Astrocyte (in vitro differentiated cells and primary cell): ENCODE data around the gene BCAN. TPM values are rescaled to one million over a fixed set of nuclear protein-coding genes. Genes with fewer than 3 reads are reported as not detected.
A peak's percentile ranks its signal among the peaks of the same experiment; 100 is the strongest.

Experiments
- DNase-seq: peaks from one replicate; pipeline ENCODE4 v3.0.0-alpha.2; 2010; ENCODE audit warnings: low read depth
- FAIRE-seq: peaks from 2 replicates; lab custom pipeline; 2011; peaks lifted over from hg19 to GRCh38; lab: Jason Lieb, UNC
- H2AFZ ChIP-seq: 2 replicates; pipeline ENCODE4 v1.6.0; 2012; ENCODE audit warnings: low read depth, low read length, inconsistent platforms
- H3K27ac ChIP-seq: 2 replicates; pipeline ENCODE4 v1.5.1; 2011; ENCODE audit warnings: low read depth, low read length, inconsistent platforms
- H3K27me3 ChIP-seq: 2 replicates; pipeline ENCODE4 v1.6.0; 2011; ENCODE audit warnings: low read length, inconsistent platforms; ENCODE audit not compliant: insufficient read depth
- H3K36me3 ChIP-seq: 2 replicates; pipeline ENCODE4 v1.5.1; 2011; ENCODE audit warnings: low read length, inconsistent platforms; ENCODE audit not compliant: insufficient read depth
- H3K4me1 ChIP-seq: 2 replicates; pipeline ENCODE4 v1.5.1; 2011; ENCODE audit warnings: low read length, inconsistent platforms; ENCODE audit not compliant: insufficient read depth
- H3K4me2 ChIP-seq: 2 replicates; pipeline ENCODE4 v1.6.0; 2012; ENCODE audit warnings: low read length, inconsistent platforms
- H3K4me3 ChIP-seq: 2 replicates; pipeline ENCODE4 v1.5.1; 2011; ENCODE audit warnings: low read depth, mild to moderate bottlenecking, low read length, inconsistent platforms; ENCODE audit not compliant: insufficient read depth
- H3K79me2 ChIP-seq: 2 replicates; pipeline ENCODE4 v1.6.0; 2012; ENCODE audit warnings: mild to moderate bottlenecking, low read length, inconsistent platforms; ENCODE audit not compliant: insufficient read depth
- H3K9ac ChIP-seq: 2 replicates; pipeline ENCODE4 v1.6.0; 2012; ENCODE audit warnings: mild to moderate bottlenecking, low read length, inconsistent platforms
- H3K9me3 ChIP-seq: 2 replicates; pipeline ENCODE4 v1.5.1; 2012; ENCODE audit warnings: low read depth, mild to moderate bottlenecking, low read length, inconsistent platforms; ENCODE audit not compliant: insufficient read depth
- H4K20me1 ChIP-seq: 2 replicates; pipeline ENCODE4 v1.6.0; 2012; ENCODE audit warnings: low read length, inconsistent platforms; ENCODE audit not compliant: insufficient read depth
- H3K27ac Mint-ChIP-seq: one replicate; pipeline ENCODE4 v1.8.0; 2021; ENCODE audit warnings: mild to moderate bottlenecking, mixed read lengths; ENCODE audit not compliant: unreplicated experiment
- H3K27me3 Mint-ChIP-seq: one replicate; pipeline ENCODE4 v1.8.0; 2021; ENCODE audit warnings: low read depth, mixed read lengths; ENCODE audit not compliant: unreplicated experiment
- H3K36me3 Mint-ChIP-seq: one replicate; pipeline ENCODE4 v1.8.0; 2021; ENCODE audit warnings: low read depth, mixed read lengths; ENCODE audit not compliant: unreplicated experiment
- H3K4me1 Mint-ChIP-seq: one replicate; pipeline ENCODE4 v1.8.0; 2021; ENCODE audit warnings: low read depth, mixed read lengths; ENCODE audit not compliant: unreplicated experiment
- H3K4me3 Mint-ChIP-seq: one replicate; pipeline ENCODE4 v1.8.0; 2021; ENCODE audit warnings: mild to moderate bottlenecking, moderate library complexity, mixed read lengths; ENCODE audit not compliant: unreplicated experiment
- H3K9me3 Mint-ChIP-seq: one replicate; pipeline ENCODE4 v1.8.0; 2021; ENCODE audit warnings: mild to moderate bottlenecking, mixed read lengths; ENCODE audit not compliant: unreplicated experiment
- CTCF ChIP-seq: IDR thresholded peaks from 2 replicates; pipeline ENCODE4 v1.5.1; 2011; ENCODE audit warnings: low read depth, mild to moderate bottlenecking, inconsistent platforms, low read length, moderate library complexity; ENCODE audit not compliant: insufficient read depth
- EZH2 ChIP-seq: IDR thresholded peaks from 2 replicates; pipeline ENCODE4 v1.6.1; 2012; ENCODE audit warnings: mild to moderate bottlenecking, low read length, inconsistent platforms; ENCODE audit not compliant: insufficient read depth
- total RNA-seq: library from RNA; stranded (reverse); gene quantifications from 2 replicates; pipeline ENCODE4 v1.2.1, GENCODE V29; 2021

BCAN gene
- total RNA-seq, 1 donor from 2014 or later: 0.41 TPM

DNA sequence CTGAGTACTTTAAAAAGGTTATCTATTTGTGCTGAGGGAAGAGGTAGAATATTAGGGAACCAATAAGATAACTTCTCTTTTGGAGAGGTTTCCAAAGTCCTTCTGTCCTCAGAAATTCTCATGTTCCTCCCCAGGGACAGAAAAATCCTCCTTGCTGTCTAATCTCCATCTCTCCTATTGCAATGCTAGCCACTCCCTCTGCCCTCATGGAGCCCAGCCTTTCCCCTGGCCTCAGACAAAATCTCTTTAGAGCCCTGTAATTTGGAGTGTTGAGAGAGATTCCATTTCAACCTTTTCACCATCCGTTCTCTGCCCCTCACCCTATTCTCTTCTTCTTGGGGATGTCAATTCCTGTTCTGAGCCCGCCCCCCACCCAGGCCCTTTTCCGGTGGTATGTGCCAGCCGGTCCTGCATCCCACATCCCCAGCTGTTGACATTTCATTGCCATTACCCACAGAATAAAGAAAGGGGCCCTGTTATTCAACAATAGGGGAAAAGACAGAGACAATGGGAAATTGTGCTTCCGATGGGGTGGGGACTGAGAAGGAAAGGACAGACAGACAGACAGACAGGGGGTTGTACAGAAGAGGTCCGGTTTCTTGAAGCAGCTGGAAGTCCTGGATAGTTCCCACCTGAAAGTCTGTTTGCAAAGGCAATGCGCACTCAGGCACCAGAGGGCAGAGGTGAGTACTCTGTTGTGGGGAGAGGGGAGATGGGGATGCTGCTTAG lies 22.9 kb upstream of the BCAN start, which contains the start of gene HAPLN2:
Gene HAPLN2 (plus strand): TSS at position 563 of the 729 bp plus-strand sequence. CDS start 4,076 bp downstream, outside the sequence.
- TF ChIP-seq CTCF: peak; percentile 23
- TF ChIP-seq EZH2: peak; percentile 8
- DNase-seq: no peak
- no peak within 1 kb of the TSS for H3K4me3 Mint-ChIP-seq
- no peaks in the 10 kb centered on the region for H3K36me3 Mint-ChIP-seq
- H3K9me3 ChIP-seq: no peaks in the 10 kb centered on the region
- H3K27ac ChIP-seq: no peak within 1 kb of the TSS
- peaks cover 11% of the 10 kb centered on the region for H3K4me1 Mint-ChIP-seq
- H3K9ac ChIP-seq: no peak within 1 kb of the TSS
- no peak within 1 kb of the TSS for H2AFZ ChIP-seq
- H3K79me2 ChIP-seq: no peaks in the 10 kb centered on the region
- H4K20me1 ChIP-seq: no peaks in the 10 kb centered on the region
- H3K27me3 ChIP-seq: peaks cover 47% of the 10 kb centered on the region
- no peaks in the 10 kb centered on the region for H3K9me3 Mint-ChIP-seq
- no peak for FAIRE-seq
- H3K4me2 ChIP-seq: no peak within 1 kb of the TSS
- peaks cover 41% of the 10 kb centered on the region for H3K27me3 Mint-ChIP-seq
- no peak within 1 kb of the TSS for H3K27ac Mint-ChIP-seq
- H3K36me3 ChIP-seq: no peaks in the 10 kb centered on the region
- no peak within 1 kb of the TSS for H3K4me3 ChIP-seq
- H3K4me1 ChIP-seq: no peaks in the 10 kb centered on the region

GRCh38 chr1:156619582-156619955 lies 22.3 kb upstream of the BCAN start:
- H3K9me3 Mint-ChIP-seq: no peaks in the 10 kb centered on the region
- TF ChIP-seq CTCF (no peak), EZH2 (peak; percentile 22)
- Histone ChIP-seq H4K20me1 (no peaks in the 10 kb centered on the region), H3K4me3 (no peak overlapping the region), H3K4me2 (no peak overlapping the region), H2AFZ (no peak overlapping the region), H3K4me1 (no peaks in the 10 kb centered on the region), H3K27ac (no peak overlapping the region), H3K27me3 (peaks cover 49% of the 10 kb centered on the region), H3K9ac (no peak overlapping the region), H3K36me3 (no peaks in the 10 kb centered on the region), H3K9me3 (no peaks in the 10 kb centered on the region), H3K79me2 (no peaks in the 10 kb centered on the region)
- H3K4me3 Mint-ChIP-seq: no peak overlapping the region
- FAIRE-seq (no peak), DNase-seq (no peak)
- H3K36me3 Mint-ChIP-seq: no peaks in the 10 kb centered on the region
- H3K27me3 Mint-ChIP-seq: peaks cover 44% of the 10 kb centered on the region
- H3K4me1 Mint-ChIP-seq: peaks cover 11% of the 10 kb centered on the region
- no peak overlapping the region for H3K27ac Mint-ChIP-seq

DNA sequence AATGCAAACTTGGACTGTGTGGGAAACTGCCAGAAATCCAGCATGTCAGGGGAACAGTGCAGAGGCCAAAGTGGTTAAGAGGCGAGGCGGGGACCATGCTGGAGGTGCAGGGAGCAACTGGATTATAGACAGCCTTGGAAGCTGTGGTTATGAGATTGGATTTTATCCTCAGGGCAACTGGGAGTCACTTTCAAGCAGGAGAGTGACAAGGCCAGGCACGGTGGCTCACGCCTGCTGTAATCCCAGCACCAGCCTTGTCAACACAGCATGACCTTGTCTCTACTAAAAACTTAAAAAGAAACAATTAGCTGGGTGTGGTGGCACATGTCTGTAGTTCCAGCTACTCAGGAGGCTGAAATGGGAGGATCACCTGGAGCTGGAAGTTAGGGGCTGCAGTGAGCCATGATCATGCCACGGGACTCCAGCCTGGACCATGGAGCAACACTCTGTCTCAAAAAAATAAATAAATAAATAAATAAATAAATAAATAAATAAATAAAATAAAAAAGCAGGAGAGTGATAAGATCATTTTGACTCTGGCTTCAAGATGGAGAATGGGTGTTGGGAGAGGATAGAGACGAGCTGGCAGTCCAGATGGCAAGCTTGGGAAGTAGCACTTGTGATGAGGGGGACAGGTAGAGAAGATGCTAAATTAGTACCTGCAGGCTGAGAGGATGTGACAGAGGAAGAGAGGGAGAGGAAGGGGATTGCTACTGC lies 19.2 kb upstream of the BCAN start:
- TF ChIP-seq EZH2 (no peak), CTCF (no peak)
- Histone ChIP-seq H3K79me2 (no peaks in the 10 kb centered on the region), H3K9me3 (no peaks in the 10 kb centered on the region), H3K9ac (no peak overlapping the region), H4K20me1 (no peaks in the 10 kb centered on the region), H2AFZ (no peak overlapping the region), H3K27me3 (peaks cover 61% of the 10 kb centered on the region), H3K27ac (no peak overlapping the region), H3K36me3 (no peaks in the 10 kb centered on the region), H3K4me1 (peaks cover 6% of the 10 kb centered on the region), H3K4me3 (no peak overlapping the region), H3K4me2 (no peak overlapping the region)
- Mint-ChIP-seq H3K36me3 (no peaks in the 10 kb centered on the region), H3K27me3 (peaks cover 60% of the 10 kb centered on the region), H3K27ac (no peak overlapping the region), H3K4me1 (peaks cover 5% of the 10 kb centered on the region), H3K9me3 (no peaks in the 10 kb centered on the region), H3K4me3 (peak overlapping the region; percentile 67)
- no peak for FAIRE-seq
- DNase-seq: no peak
